ENCODE results near the gene ARMC9.

- TF ChIP-seq TAF1 (IDR thresholded peaks at IDR 0.05; ENCODE audit: borderline replicate concordance, insufficient read depth, low read length) (no peak), SIN3A (IDR thresholded peaks at IDR 0.05; ENCODE audit: borderline replicate concordance, insufficient read depth, low read length) (no peak)
Measured at GRCh38 chr2:231290321-231291015, 92.0 kb downstream of the ARMC9 start.

Data from PFSK-1 (cell line).